GM11168 (cell line): ENCODE measurements around the gene C1orf159.
"Not testable (repeated sequence)": the region's sequence is repeated elsewhere in the genome, so short reads cannot be mapped to it uniquely, and the experiment has no call there.

Source experiments
- in situ Hi-C: fragments of 300-500 bp; cut with MboI; formaldehyde crosslinking; loops from one replicate; pipeline ENCODE4 v1.12.0; 2022; ENCODE audit warnings: low sequenced_read_pairs; ENCODE audit not compliant: unreplicated experiment

The C1orf159 gene

GRCh38 chr1:1120096-1120495 is 4.2 kb upstream of the C1orf159 start:
- in situ Hi-C loops, result no loop called here

- in situ Hi-C loops, result loop anchor here (10.0 kb wide), 1 partner anchor 135 kb away; no protein-coding TSS in a partner anchor
Measured at GRCh38 chr1:1119272-1119890, 3.5 kb upstream of the C1orf159 start.

- in situ Hi-C loops, result loop anchor here (10.0 kb wide), 1 partner anchor 136 kb away; no protein-coding TSS in a partner anchor
Measured at GRCh38 chr1:1118876-1119220, 3.0 kb upstream of the C1orf159 start.

GRCh38 chr1:1118011-1118875 is 2.4 kb upstream of the C1orf159 start:
- in situ Hi-C loops, result loop anchor here (10.0 kb wide), 1 partner anchor 137 kb away; no protein-coding TSS in a partner anchor

GRCh38 chr1:1117469-1117831 is 1.6 kb upstream of the C1orf159 start:
- in situ Hi-C loops, result loop anchor here (10.0 kb wide), 1 partner anchor 137 kb away; no protein-coding TSS in a partner anchor

GRCh38 chr1:1116701-1117468 is 996 bp upstream of the C1orf159 start:
- in situ Hi-C loops, result loop anchor here (10.0 kb wide), 1 partner anchor 138 kb away; no protein-coding TSS in a partner anchor

- in situ Hi-C loops, result loop anchor here (10.0 kb wide), 1 partner anchor 140 kb away; no protein-coding TSS in a partner anchor
Measured at GRCh38 chr1:1115136-1115785, 628 bp downstream of the C1orf159 start.

- in situ Hi-C loops, result loop anchor here (10.0 kb wide), 1 partner anchor 140 kb away; no protein-coding TSS in a partner anchor
Measured at GRCh38 chr1:1114431-1114830, 1.5 kb downstream of the C1orf159 start.

- in situ Hi-C loops, result loop anchor here (10.0 kb wide), 1 partner anchor 142 kb away; no protein-coding TSS in a partner anchor
Measured at GRCh38 chr1:1112237-1112985, 3.5 kb downstream of the C1orf159 start.

GRCh38 chr1:1111516-1112236 is 4.2 kb downstream of the C1orf159 start:
- in situ Hi-C loops, result loop anchor here (10.0 kb wide), 1 partner anchor 143 kb away; no protein-coding TSS in a partner anchor

- in situ Hi-C loops, result loop anchor here (10.0 kb wide), 1 partner anchor 144 kb away; no protein-coding TSS in a partner anchor
Measured at GRCh38 chr1:1110561-1110971, 5.3 kb downstream of the C1orf159 start.

- in situ Hi-C loops, result loop anchor here (10.0 kb wide), 1 partner anchor 145 kb away; no protein-coding TSS in a partner anchor
Measured at GRCh38 chr1:1109743-1110142, 6.1 kb downstream of the C1orf159 start.

GRCh38 chr1:1106510-1107221 is 9.2 kb downstream of the C1orf159 start:
- in situ Hi-C loops, result no loop called here

- in situ Hi-C loops, result not testable (repeated sequence)
Measured at GRCh38 chr1:1104152-1104551, 11.7 kb downstream of the C1orf159 start.

GRCh38 chr1:1101503-1101902 is 14.4 kb downstream of the C1orf159 start:
- in situ Hi-C loops, result no loop called here

- in situ Hi-C loops, result no loop called here
Measured at GRCh38 chr1:1100296-1100695, 15.6 kb downstream of the C1orf159 start.

GRCh38 chr1:1099506-1100183 is 16.2 kb downstream of the C1orf159 start:
- in situ Hi-C loops, result no loop called here
